Esophagus muscularis mucosa (tissue), 4 donors: ENCODE data around the gene PPP2R3A. TPM values are rescaled to one million over a fixed set of nuclear protein-coding genes. Genes with fewer than 3 reads are reported as not detected.

Experiments
- DNase-seq: peaks from one replicate; pipeline ENCODE4 v3.0.0-alpha.2; 2017; ENCODE audit errors: extremely low spot score
- H3K27ac ChIP-seq, 4 donors: fragments of 200-600 bp; sonication (generic); replicated peaks in 1 of 4; 1 replicate in 3 of 4; 2 replicates in 1 of 4; pipeline ENCODE4 v1.5.1; 2016 to 2019; ENCODE audit warnings: mild to moderate bottlenecking in 1 of 4
- H3K27me3 ChIP-seq, 4 donors: fragments of 200-600 bp; sonication (generic); one replicate each; pipeline versions ENCODE4 v1.5.1 to v1.6.0; 2016 to 2019
- H3K36me3 ChIP-seq, 4 donors: fragments of 200-600 bp; sonication (generic); one replicate each; pipeline ENCODE4 v1.5.1; 2016 to 2019
- H3K4me1 ChIP-seq, 4 donors: fragments of 200-600 bp; sonication (generic); one replicate each; pipeline ENCODE4 v1.5.1; 2016 to 2019
- H3K4me3 ChIP-seq, 4 donors: fragments of 200-600 bp; sonication (generic); 1 replicate in 2 of 4; 2 replicates in 2 of 4; pipeline ENCODE4 v1.5.1; 2016 to 2019; ENCODE audit warnings: mild to moderate bottlenecking in 4 of 4, moderate library complexity in 1 of 4
- H3K9me3 ChIP-seq, 4 donors: fragments of 200-600 bp; sonication (generic); 1 replicate in 3 of 4; 2 replicates in 1 of 4; pipeline ENCODE4 v1.5.1; 2016 to 2019
- EP300 ChIP-seq: sonication (generic); formaldehyde crosslinking; IDR thresholded peaks from one replicate; pipeline ENCODE4 v1.6.1; 2017; ENCODE audit warnings: antibody characterized with exemption
- POLR2A ChIP-seq: fragments of 450-650 bp; IDR thresholded peaks from one replicate; pipeline ENCODE4 v1.6.1; 2017; ENCODE audit warnings: antibody characterized with exemption, moderate library complexity, mild to moderate bottlenecking, low read depth
- POLR2AphosphoS5 ChIP-seq, 2 donors: sonication (generic); formaldehyde crosslinking; IDR thresholded peaks; one replicate each; pipeline ENCODE4 v1.6.1; 2017; ENCODE audit warnings: antibody characterized with exemption in 2 of 2
- WGBS: methylation state at CpG from one replicate; pipeline ENCODE4 v1.1.5; 2018; 5-methylcytosine and 5-hydroxymethylcytosine counted together
- intact Hi-C: fragments of 100-400 bp; cut with DNase I; formaldehyde crosslinking; loops from one replicate; pipeline ENCODE4 v1.15.1; 2023
- total RNA-seq, 4 donors: library from RNA; depleted of rRNA; stranded (reverse); fragments of >200 nt; gene quantifications; one replicate each; pipeline versions ENCODE4 v1.1.0 to v1.2.1, GENCODE V29; 2016
- TF ChIP-seq, protein P1 (sequence below), 3 experiments: fragments of 200-600 bp in 2 of 3; fragments of 450-650 bp in 1 of 3; sonication (generic) in 2 of 3; IDR thresholded peaks; one replicate each; pipeline ENCODE4 v1.5.1; 2017 to 2019; ENCODE audit warnings: antibody characterized with exemption in 3 of 3, mild to moderate bottlenecking in 2 of 3, moderate library complexity in 1 of 3

Gene PPP2R3A
- total RNA-seq, 4 donors from 2014 or later = 19.4 to 28.9 (median 26.3) TPM

- Histone ChIP-seq H3K9me3 (no peaks in the 10 kb centered on the region), H3K4me3 (no peak overlapping the region), H3K36me3 (peaks cover 0 to 8% (median 0%) of the 10 kb centered on the region in 4 donors), H3K4me1 (peaks cover 18 to 66% (median 55%) of the 10 kb centered on the region in 4 donors), H3K27me3 (no peaks in the 10 kb centered on the region), H3K27ac (peak overlapping the region; percentile 25 to 47 (median 41))
- 65% methylated on average over 6 of the region's 6 CpGs for WGBS
- no peak for DNase-seq
- intact Hi-C loops = no loop called here
- TF ChIP-seq EP300 (no peak), POLR2AphosphoS5 (IDR thresholded peaks at IDR 0.05) (no peak), POLR2A (no peak)
- TF ChIP-seq, protein P1, sequence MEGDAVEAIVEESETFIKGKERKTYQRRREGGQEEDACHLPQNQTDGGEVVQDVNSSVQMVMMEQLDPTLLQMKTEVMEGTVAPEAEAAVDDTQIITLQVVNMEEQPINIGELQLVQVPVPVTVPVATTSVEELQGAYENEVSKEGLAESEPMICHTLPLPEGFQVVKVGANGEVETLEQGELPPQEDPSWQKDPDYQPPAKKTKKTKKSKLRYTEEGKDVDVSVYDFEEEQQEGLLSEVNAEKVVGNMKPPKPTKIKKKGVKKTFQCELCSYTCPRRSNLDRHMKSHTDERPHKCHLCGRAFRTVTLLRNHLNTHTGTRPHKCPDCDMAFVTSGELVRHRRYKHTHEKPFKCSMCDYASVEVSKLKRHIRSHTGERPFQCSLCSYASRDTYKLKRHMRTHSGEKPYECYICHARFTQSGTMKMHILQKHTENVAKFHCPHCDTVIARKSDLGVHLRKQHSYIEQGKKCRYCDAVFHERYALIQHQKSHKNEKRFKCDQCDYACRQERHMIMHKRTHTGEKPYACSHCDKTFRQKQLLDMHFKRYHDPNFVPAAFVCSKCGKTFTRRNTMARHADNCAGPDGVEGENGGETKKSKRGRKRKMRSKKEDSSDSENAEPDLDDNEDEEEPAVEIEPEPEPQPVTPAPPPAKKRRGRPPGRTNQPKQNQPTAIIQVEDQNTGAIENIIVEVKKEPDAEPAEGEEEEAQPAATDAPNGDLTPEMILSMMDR (IDR thresholded peaks at IDR 0.05) = no peak
These were observed 57.2 kb downstream of the PPP2R3A start for GRCh38 chr3:136022529-136023263.

DNA sequence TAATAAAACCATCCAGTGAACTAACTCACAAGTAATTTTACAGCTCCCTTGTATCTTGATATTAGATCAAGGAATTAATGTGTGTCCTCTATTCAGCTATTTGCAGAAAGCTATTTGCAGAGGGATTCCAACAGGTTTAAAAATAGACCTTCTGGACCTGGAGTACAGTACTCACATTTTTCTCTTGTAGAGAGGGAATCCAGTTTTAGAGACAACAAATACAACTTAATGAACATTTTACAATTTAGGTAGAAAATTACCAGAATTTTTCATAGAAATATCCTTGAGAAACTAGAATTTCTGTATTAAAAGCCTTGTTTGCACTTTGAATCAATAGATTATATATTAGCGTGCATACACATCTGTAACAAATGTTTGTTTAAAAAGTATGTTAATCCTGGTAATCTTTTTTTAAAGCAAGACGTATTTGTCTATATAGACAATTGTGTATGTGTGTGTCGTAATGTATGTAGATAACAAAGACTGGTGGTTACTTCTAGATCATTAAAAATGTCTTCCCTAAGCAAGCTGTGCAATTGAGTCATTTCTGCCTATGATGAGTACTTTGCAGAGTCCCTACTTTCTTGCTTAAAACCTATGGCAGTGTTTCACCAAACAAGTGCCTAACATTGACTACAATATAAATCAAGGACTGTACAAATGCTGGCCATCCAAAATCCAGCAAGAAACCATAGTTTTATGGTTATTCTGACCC is 57.9 kb downstream of the PPP2R3A start:
- Histone ChIP-seq H3K4me1 (peaks cover 14 to 59% (median 48%) of the 10 kb centered on the region in 4 donors), H3K4me3 (no peak overlapping the region), H3K36me3 (peaks cover 0 to 15% (median 0%) of the 10 kb centered on the region in 4 donors), H3K27me3 (no peaks in the 10 kb centered on the region), H3K27ac (peak overlapping the region in 2 of 4 donors; percentile 40 to 42), H3K9me3 (no peaks in the 10 kb centered on the region)
- TF ChIP-seq EP300 (no peak), POLR2A (no peak)
- TF ChIP-seq, protein P1 (IDR thresholded peaks at IDR 0.05) = no peak
- DNase-seq = no peak
- intact Hi-C loops = no loop called here
- WGBS = 67% methylated on average over 3 of the region's 3 CpGs

- peaks cover 0 to 4% (median 0%) of the 10 kb centered on the region in 4 donors for H3K9me3 ChIP-seq
- H3K27me3 ChIP-seq = no peaks in the 10 kb centered on the region
- no peak overlapping the region for H3K4me3 ChIP-seq
- H3K36me3 ChIP-seq = peaks cover 0 to 11% (median 3%) of the 10 kb centered on the region in 4 donors
- WGBS = 93% methylated on average over 3 of the region's 3 CpGs
- TF ChIP-seq POLR2A (no peak), POLR2AphosphoS5 (IDR thresholded peaks at IDR 0.05) (no peak), EP300 (no peak)
- TF ChIP-seq, protein P1 (IDR thresholded peaks at IDR 0.05) = no peak
- no peak for DNase-seq
- intact Hi-C loops = loop anchor here (5.0 kb wide), 1 partner anchor 69 kb away; the partner anchor contains the start of gene PPP2R3A
- H3K4me1 ChIP-seq = peaks cover 0 to 12% (median 0%) of the 10 kb centered on the region in 4 donors
- no peak overlapping the region for H3K27ac ChIP-seq
These were observed 70.8 kb downstream of the PPP2R3A start for GRCh38 chr3:136036306-136036705.

- intact Hi-C loops = loop anchor here (5.0 kb wide), 1 partner anchor 71 kb away; the partner anchor contains the start of gene PPP2R3A
- 66% methylated on average over 2 of the region's 2 CpGs for WGBS
- no peak for TF ChIP-seq POLR2AphosphoS5 (IDR thresholded peaks at IDR 0.05)
- no peak for TF ChIP-seq POLR2A
- TF ChIP-seq EP300 = no peak
- TF ChIP-seq, protein P1 (IDR thresholded peaks at IDR 0.05) = no peak
These were observed 73.1 kb downstream of the PPP2R3A start for GRCh38 chr3:136038668-136039067.

More at GRCh38 chr3:136038668-136039067, 73.1 kb downstream of the PPP2R3A start:
- Histone ChIP-seq H3K27me3 (no peaks in the 10 kb centered on the region), H3K4me1 (peaks cover 0 to 12% (median 2%) of the 10 kb centered on the region in 4 donors), H3K4me3 (no peak overlapping the region), H3K36me3 (peaks cover 0 to 24% (median 6%) of the 10 kb centered on the region in 4 donors), H3K9me3 (no peaks in the 10 kb centered on the region), H3K27ac (no peak overlapping the region)
- DNase-seq = no peak
